HG02943 (cell line): ENCODE data around the gene RALGAPA2.
"Not testable (repeated sequence)": the region's sequence is repeated elsewhere in the genome, so short reads cannot be mapped to it uniquely, and the experiment has no call there.

Experiments used
- ATAC-seq: cut with Tn5 transposase; IDR thresholded peaks from one replicate; pipeline ENCODE4 v1.9.1; 2021; ENCODE audit warnings: mild to moderate bottlenecking, low read depth, moderate library complexity; ENCODE audit not compliant: unreplicated experiment

Gene RALGAPA2

DNA sequence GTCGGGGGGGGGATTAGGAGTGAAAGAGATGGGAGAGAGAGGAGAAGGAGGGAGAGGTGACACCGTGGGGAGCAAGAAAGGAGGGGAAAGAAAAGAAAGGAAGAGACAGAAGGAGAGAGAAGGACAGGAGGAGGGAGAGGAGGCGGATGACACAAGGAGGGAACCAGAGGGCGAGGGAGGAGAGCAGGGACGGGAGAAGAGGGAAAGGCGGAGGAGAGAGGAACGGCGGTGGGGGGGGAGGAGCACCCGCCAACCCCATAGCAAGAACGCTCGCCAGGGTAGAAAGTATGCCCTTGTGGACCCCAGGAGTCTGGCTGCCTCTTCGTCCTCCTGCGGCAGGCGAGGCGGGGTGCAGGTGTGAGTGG, 349.0 kb downstream of the RALGAPA2 start:
- ATAC-seq = no peak

DNA sequence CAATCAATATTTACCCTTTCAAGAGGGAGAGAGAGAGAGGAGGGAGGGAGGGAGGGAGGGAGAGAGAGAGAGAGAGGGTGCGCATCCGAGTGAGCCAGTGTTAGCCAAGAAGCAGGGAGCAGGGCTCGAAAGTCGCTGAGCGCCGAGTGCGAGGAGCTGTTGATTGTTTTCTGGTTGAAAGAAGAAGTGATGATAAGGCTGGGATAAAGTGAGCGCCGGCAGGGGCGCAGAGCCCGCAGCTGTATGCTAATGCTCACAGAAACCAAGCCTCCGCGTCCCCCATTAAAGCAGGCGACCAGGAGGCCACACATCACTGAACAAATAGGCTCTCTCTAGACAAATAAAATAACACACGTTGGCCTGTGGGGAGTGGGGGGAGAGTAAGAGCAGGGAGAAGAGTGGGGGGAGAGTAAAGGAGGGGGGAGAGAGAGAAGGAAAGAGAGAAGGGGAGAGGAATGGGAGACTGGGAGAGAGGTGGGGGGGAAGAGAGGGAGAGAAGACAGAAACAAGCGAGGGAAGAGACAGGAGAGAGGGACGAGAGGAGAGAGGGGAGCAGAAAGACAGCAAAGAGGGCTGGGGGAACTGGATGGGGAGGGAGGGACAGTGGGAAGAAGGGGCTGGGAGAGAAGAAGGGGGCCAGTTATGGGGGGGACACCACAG, 349.5 kb downstream of the RALGAPA2 start:
- no peak for ATAC-seq

DNA sequence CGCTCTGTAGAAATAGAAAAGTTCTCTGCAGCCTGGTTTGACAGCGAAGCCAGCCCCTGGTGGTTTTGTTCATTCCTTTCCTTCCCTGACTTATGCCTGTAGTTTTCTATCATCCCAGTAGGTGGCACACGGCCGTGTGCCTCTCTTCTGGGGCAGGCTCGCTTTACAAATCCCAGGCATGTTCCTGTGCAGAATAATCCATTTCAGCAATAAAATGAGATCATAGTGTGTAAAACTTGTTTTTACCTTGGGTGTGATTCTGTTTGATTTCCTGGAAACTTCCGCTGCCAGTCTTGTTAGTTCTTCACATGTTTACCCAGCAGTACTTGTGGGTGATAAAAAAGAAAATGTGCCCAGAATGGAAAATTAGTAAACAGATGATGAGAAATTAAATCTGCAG, 352.0 kb downstream of the RALGAPA2 start:
- no peak for ATAC-seq

DNA sequence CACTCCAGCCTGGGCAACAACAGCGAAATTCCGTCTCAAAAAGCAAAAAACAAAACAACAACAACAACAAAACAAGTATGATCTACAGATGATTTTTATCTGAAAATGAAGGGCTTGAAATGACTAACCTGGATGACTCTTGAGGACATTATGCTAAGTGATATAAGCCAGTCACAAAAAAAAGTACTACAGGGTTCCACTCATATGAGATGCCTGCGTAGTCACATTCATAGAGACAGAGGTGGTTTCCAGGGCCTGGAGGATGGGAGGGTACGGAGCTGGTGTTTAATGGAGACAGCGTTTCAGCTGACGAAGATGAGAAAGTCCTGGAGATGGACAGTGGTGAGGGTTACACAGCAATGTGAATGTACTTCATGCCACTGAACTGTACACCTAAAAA, 352.8 kb downstream of the RALGAPA2 start:
- ATAC-seq = no peak

DNA sequence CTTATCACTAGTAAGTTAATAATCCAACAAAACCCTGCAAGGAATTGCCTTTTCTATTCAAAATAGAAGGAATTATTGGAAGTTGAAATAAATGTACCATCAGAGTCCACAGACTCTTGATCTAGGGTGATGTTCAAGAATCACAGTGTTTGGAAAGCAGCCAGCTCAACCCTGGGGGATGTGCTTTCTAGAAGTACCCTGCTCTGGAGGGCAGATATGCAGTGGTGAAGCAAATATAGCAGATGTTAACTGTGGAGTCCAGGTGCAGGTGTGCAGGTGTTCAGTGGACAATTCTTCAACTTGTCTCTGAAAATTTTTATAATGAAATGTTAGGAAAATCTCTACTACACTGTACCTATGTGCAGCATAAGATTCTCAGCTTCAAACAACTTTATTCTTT, 353.6 kb downstream of the RALGAPA2 start:
- no peak for ATAC-seq

DNA sequence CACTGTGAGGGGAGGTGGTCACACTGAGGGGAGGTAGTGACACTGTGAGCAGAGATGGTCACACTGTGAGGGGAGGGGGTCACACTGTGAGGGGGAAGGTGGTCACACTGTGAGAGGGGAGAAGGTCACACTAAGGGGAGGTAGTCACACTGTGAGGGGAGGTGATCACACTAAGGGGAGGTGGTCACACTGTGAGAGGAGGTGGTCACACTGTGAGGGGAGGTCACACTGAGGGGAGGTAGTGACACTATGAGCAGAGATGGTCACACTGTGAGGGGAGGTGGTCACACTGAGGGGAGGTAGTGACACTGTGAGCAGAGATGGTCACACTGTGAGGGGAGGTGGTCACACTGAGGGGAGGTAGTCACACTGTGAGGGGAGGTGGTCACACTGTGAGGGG, 356.9 kb downstream of the RALGAPA2 start:
- ATAC-seq = not testable (repeated sequence)

DNA sequence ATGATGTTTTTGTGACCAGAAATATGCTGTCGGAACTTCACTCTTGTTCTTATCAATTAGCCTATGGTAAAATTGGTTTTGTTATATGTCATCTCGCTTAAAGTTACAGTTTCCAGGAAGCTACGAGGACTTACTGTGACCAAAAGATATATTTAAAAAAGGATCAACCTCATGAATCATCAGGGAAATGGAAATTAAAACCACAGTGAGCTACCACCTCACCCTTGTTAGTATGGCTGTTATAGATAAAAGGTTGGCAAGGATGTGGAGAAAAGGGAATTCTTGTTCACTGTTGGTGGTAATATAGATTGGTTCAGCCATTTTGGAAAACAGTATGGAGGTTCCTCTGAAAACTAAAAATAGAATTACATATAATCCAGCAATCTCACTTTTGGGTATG, 358.9 kb downstream of the RALGAPA2 start:
- no peak for ATAC-seq

DNA sequence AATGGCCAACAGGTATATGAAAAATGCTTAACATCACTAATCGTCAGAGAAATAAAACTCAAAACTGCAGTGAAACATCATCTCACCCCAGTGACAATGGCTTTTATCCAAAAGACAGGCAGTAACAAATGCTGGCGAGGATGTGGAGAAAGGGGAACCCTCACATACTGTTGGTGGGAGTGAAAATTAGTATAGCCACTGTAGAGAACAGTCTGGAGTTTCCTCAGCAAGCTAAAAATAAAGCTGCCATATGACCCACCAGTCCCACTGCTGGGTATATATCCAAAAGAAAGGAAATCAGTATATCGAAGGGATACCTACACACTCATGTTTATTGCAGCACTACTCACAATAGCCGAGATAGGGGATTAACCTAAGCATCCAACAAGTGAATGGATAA, 368.0 kb downstream of the RALGAPA2 start:
- no peak for ATAC-seq

DNA sequence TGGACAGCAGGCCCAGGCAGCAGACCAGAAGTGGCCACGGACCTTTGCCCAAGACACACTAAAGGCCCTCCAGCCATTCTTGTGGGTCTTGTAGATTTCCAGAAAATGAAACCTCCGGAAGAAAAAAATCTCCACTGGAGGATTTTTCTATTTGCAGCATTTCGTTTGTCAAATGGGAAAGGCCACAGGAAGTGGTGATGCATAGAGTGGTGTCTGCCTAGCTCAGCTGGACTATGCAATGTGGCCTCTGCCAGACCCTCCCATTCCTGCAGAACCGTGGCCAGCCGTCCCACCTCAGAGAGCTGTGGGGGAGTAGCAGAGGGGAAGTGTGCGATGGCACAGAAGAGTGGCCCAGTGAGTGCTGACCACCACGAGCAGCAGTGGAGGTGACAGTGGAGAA, 368.5 kb downstream of the RALGAPA2 start:
- no peak for ATAC-seq
